Subcutaneous adipose tissue (tissue), 4 donors: ENCODE measurements around the gene CMIP. TPM values are rescaled to one million over a fixed set of nuclear protein-coding genes. Genes with fewer than 3 reads are reported as not detected.

Source experiments
- CTCF ChIP-seq: fragments of 450-650 bp; IDR thresholded peaks from one replicate; pipeline ENCODE4 v1.5.1; 2016; ENCODE audit warnings: low read depth, mild to moderate bottlenecking, control low read depth, antibody characterized with exemption, moderate library complexity
- total RNA-seq, 4 donors: library from RNA; depleted of rRNA; stranded (reverse); fragments of >200 nt; gene quantifications; one replicate each; pipeline ENCODE4 v1.1.0, GENCODE V29; 2016

The CMIP gene
- total RNA-seq, 4 donors from 2014 or later: 19.9 to 40.3 (median 26.0) TPM

DNA sequence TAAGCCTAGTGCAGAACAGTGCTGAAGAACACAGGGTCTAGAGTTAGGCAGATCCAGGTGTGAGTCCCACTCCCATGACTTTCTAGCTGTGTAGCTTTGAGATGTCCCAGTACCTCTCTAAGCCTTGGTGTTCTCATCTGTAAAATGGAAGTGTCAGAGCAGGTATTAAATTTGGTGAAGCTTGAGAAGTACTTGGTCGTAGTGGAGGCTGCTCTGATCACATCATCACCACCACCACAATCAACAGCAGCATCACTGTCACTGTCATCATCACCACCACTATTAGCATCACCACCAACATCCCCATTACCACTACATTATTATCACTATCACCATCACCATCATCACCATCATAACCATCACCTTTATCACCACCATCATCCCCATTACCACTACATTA is 132.1 kb downstream of the CMIP start:
- TF ChIP-seq CTCF: no peak

DNA sequence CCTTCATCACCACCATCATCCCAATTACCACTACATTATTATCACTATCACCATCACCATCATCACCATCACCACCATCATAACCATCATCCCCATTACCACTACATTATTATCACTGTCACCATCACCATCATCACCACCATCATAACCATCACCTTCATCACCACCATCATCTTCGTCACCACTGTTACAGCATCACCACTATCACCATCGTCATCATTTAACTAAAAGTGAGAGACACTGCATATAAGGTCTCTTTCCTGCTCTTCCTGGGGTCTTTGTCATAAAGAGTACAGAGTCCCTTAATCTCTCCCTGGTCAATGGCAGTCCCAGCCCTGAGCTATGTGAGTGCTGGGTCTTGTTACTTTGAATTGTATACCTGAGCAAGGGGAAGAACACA is 133.5 kb downstream of the CMIP start:
- no peak for TF ChIP-seq CTCF

DNA sequence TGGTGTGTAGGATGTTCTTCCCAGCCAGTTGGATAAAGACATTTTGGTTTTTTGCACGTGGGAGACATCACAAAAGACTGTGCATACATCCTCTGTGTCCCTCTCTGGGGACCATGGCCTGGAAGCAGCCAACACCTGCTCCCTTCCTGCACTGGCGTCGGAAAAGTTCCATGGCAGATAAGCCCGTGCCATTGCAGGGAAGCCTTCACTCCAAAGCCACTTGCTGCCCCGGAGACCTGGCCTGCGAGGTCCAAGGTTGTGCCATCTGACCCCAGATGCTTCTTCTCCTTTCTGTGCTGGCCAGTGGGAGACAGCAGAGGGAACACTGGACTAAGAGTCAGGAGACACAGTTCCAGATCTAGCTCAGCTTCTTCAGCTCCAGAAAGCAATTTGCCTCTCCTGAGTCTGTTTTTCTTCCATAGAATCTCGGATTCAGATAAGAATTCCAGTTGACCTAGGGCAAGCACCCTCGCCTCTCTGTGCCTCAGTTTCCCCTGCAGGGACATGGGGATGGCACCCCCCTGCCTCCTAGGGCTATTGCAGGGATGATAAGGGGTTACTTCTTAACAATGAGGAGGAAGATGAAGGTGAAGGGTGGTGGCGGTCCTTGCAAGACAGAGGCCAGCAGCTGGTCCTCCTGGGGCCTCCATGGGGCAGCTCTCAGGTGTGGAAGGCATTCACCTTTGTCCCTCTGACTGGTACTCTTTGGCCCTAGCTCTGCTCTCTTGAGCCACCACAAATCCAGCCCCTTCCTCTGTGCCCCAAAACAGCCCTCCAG is 134.2 kb downstream of the CMIP start:
- TF ChIP-seq CTCF: no peak

GRCh38 chr16:81581107-81581506 is 136.5 kb downstream of the CMIP start:
- no peak for TF ChIP-seq CTCF

DNA sequence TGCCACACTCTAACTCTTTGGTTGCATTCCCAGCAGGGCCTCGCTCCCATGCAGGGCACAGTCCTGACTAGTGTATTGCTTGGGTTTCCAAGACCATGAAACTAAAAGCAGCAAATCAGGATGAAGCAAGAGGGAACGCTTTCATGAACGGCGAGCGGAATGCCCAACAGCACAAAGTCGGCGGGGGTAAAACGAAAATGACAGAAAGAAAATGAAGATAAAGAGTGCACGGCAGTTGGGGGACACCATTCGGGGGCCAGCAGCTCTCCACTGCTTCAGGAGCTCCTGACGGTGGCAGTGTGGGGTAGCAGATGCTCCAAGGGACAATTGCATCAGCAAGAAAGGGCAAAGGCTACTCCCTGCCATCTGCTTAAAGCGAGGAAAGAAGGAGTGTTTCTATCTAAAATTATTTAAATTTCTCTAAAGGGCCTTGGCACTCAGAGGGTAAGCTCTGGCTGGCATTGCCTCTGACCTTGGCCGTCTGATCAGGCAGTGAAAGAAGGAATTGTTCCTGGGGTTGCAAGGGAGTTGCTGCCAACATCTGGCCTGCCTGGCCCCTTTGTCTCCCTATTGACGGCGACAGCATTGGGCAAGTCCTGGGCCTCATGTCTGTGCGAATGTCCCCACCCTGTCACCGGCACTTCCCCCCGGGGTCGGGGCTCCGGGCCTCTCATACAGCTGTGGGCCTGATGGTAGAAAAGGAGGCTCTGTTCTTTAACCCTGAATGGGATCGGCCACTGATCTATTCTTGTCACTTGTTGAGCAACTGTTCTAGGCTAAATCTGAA is 138.2 kb downstream of the CMIP start:
- no peak for TF ChIP-seq CTCF

DNA sequence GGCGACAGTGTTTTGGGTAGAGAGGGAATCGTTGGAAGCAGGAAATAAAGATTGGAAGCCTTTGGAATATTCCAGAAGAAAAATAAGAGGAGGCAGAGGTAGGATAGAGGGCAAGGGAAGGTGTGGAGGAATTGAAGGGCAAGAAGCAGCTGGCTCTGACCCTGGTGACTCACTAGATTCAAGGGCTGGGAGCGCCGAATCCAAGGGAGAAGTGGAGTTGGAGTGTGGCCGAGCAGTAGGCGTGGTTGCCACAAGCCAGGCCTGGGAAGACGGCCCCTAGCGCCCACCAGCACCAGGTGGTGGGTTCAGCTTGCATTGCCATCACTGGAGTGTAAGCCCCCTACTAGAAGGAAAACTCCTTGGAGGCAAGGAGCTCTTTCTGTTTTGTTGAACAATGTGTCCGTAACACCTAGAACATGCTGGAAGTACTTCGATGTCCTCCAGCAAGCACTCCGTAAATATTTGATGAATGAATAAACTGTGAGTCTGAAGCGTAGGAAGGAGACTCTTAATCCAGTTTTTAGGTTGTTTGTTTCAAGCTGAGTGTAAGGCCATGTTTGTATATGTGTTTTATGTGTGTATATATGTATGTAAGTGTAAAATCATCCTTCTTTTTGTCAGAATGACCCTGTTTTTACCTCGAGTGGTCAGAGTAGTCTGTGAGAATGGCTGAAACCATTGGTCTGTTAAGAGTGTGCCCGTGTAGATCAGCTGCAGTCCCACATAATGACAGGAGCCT is 139.5 kb downstream of the CMIP start:
- TF ChIP-seq CTCF: no peak

GRCh38 chr16:81585785-81586184 is 141.2 kb downstream of the CMIP start:
- TF ChIP-seq CTCF: no peak
